Aorta (tissue), 5 donors: ENCODE data around the gene ZFAND3. TPM values are rescaled to one million over a fixed set of nuclear protein-coding genes. Genes with fewer than 3 reads are reported as not detected.

Experiments used
- ATAC-seq: fragments of 200-7000 bp; cut with Tn5 transposase; one replicate; pipeline ENCODE4 v1.9.1; 2022; ENCODE audit warnings: moderate library complexity; ENCODE audit not compliant: low FRiP score
- DNase-seq, 2 donors: peaks; one replicate each; pipeline ENCODE4 v3.0.0-alpha.2; 2020
- H3K27ac ChIP-seq, 2 donors: one replicate each; pipeline ENCODE4 v1.5.1; 2013; ENCODE audit warnings: low read length in 2 of 2, mild to moderate bottlenecking in 2 of 2, moderate library complexity in 2 of 2, control low read depth in 1 of 2, inconsistent platforms in 1 of 2, low read depth in 1 of 2
- H3K27me3 ChIP-seq, 2 donors: one replicate each; pipeline ENCODE4 v1.6.1; 2013; ENCODE audit warnings: control low read depth in 1 of 2, low read length in 1 of 2, mild to moderate bottlenecking in 1 of 2, moderate library complexity in 1 of 2; ENCODE audit not compliant: insufficient read depth in 2 of 2, control insufficient read depth in 1 of 2
- H3K36me3 ChIP-seq, 2 donors: one replicate each; pipeline ENCODE4 v1.6.1; 2013; ENCODE audit warnings: control low read depth in 1 of 2, low read length in 1 of 2, mild to moderate bottlenecking in 1 of 2; ENCODE audit not compliant: insufficient read depth in 2 of 2, control insufficient read depth in 1 of 2
- H3K4me1 ChIP-seq, 2 donors: one replicate each; pipeline ENCODE4 v1.6.1; 2013; ENCODE audit warnings: low read length in 2 of 2, control low read depth in 1 of 2, mild to moderate bottlenecking in 1 of 2, moderate library complexity in 1 of 2; ENCODE audit not compliant: insufficient read depth in 2 of 2, control insufficient read depth in 1 of 2
- H3K4me3 ChIP-seq, 2 donors: one replicate each; pipeline ENCODE4 v1.5.1; 2013; ENCODE audit warnings: low read length in 2 of 2, control low read depth in 1 of 2, mild to moderate bottlenecking in 1 of 2
- H3K9me3 ChIP-seq: one replicate; pipeline ENCODE4 v1.6.1; 2013; ENCODE audit warnings: mild to moderate bottlenecking, low read length; ENCODE audit not compliant: control insufficient read depth
- whole genome bisulfite sequencing, 2 donors: extraction: QIAGEN DNeasy Blood & Tissue Kit; methylation state at CpG; one replicate each; pipeline ENCODE4 v1.1.7; 2013; 5-methylcytosine and 5-hydroxymethylcytosine counted together
- intact Hi-C, 2 donors: fragments of 100-400 bp; cut with DNase I; formaldehyde crosslinking; loops; one replicate each; pipeline versions ENCODE4 v1.14.2 to v1.15.0; 2022
- polyA plus RNA-seq, 2 donors: library from polyadenylated mRNA; stranded (reverse); fragments of 200-250 nt; gene quantifications; one replicate each; pipeline ENCODE4 v1.2.3, GENCODE V29; 2013
- total RNA-seq, 2 donors: library from RNA; stranded (reverse); fragmentation: NEBNext Ultra II Directional; extraction: Animal tissue kit (Norgen Biotek cat#: 25700); gene quantifications; one replicate each; pipeline ENCODE4 v1.2.1, GENCODE V29; 2021
- donor health status: healthy with polysubstance abuse.
- donor health status: Bipolar disorder and iron deficiency.
- donor health status: DM: no; HTN: no; CAD: no.
- donor health status: DM: no; HTN: no; CAD: no.
- donor health status: DM: yes; HTN: yes; CAD: no.

ZFAND3 gene
- total and polyA plus RNA-seq, 4 donors = 29.6 to 86.0 (median 65.1) TPM

GRCh38 chr6:37862430-37862829 lies 42.9 kb downstream of the ZFAND3 start:
- WGBS, 2 donors = 80 to 82% methylated on average over 4 of the region's 4 CpGs
- DNase-seq (no peak), ATAC-seq (no peak)
- peaks cover 2 to 12% of the 10 kb centered on the region in 2 donors for H3K4me1 ChIP-seq
- H3K27me3 ChIP-seq = no peaks in the 10 kb centered on the region
- H3K27ac ChIP-seq = no peak overlapping the region
- H3K4me3 ChIP-seq = no peak overlapping the region
- no peaks in the 10 kb centered on the region for H3K9me3 ChIP-seq
- no peaks in the 10 kb centered on the region for H3K36me3 ChIP-seq
- intact Hi-C loops = no loop called here

- Histone ChIP-seq H3K4me3 (no peak overlapping the region), H3K36me3 (no peaks in the 10 kb centered on the region), H3K4me1 (peaks cover 2 to 12% of the 10 kb centered on the region in 2 donors), H3K9me3 (no peaks in the 10 kb centered on the region), H3K27me3 (no peaks in the 10 kb centered on the region), H3K27ac (no peak overlapping the region)
- ATAC-seq (no peak), DNase-seq (no peak)
- 53% methylated on average over 2 of the region's 2 CpGs for WGBS, 2 donors
- intact Hi-C loops = no loop called here
Observed at GRCh38 chr6:37862992-37863391, 43.5 kb downstream of the ZFAND3 start.

- H3K4me1 ChIP-seq = peaks cover 2 to 9% of the 10 kb centered on the region in 2 donors
- intact Hi-C loops = no loop called here
- no peaks in the 10 kb centered on the region for H3K9me3 ChIP-seq
- H3K27me3 ChIP-seq = no peaks in the 10 kb centered on the region
- H3K27ac ChIP-seq = no peak overlapping the region
- H3K4me3 ChIP-seq = no peak overlapping the region
- no peaks in the 10 kb centered on the region for H3K36me3 ChIP-seq
- DNase-seq (no peak), ATAC-seq (no peak)
Observed at GRCh38 chr6:37864250-37864649, 44.7 kb downstream of the ZFAND3 start.

GRCh38 chr6:37865504-37865903 lies 46.0 kb downstream of the ZFAND3 start:
- Histone ChIP-seq H3K27ac (no peak overlapping the region), H3K9me3 (no peaks in the 10 kb centered on the region), H3K4me3 (no peak overlapping the region), H3K36me3 (no peaks in the 10 kb centered on the region), H3K27me3 (no peaks in the 10 kb centered on the region), H3K4me1 (peaks cover 2 to 9% of the 10 kb centered on the region in 2 donors)
- WGBS, 2 donors = 89 to 96% methylated on average over 5 of the region's 5 CpGs
- intact Hi-C loops = no loop called here
- DNase-seq (no peak), ATAC-seq (no peak)

GRCh38 chr6:37866590-37867507 lies 47.3 kb downstream of the ZFAND3 start:
- Histone ChIP-seq H3K27ac (no peak overlapping the region), H3K36me3 (no peaks in the 10 kb centered on the region), H3K9me3 (no peaks in the 10 kb centered on the region), H3K27me3 (no peaks in the 10 kb centered on the region), H3K4me1 (peaks cover 2 to 9% of the 10 kb centered on the region in 2 donors), H3K4me3 (no peak overlapping the region)
- intact Hi-C loops = no loop called here
- no peak for ATAC-seq
- 75 to 76% methylated on average over 6 of the region's 6 CpGs for WGBS, 2 donors
- DNase-seq = no peak

GRCh38 chr6:37867756-37868446 lies 48.4 kb downstream of the ZFAND3 start:
- 40 to 43% methylated on average over 1 of the region's 1 CpG for WGBS, 2 donors
- DNase-seq = no peak
- Histone ChIP-seq H3K4me3 (no peak overlapping the region), H3K9me3 (no peaks in the 10 kb centered on the region), H3K27ac (no peak overlapping the region), H3K36me3 (no peaks in the 10 kb centered on the region), H3K4me1 (peaks cover 2 to 7% of the 10 kb centered on the region in 2 donors), H3K27me3 (no peaks in the 10 kb centered on the region)
- ATAC-seq = no peak
- intact Hi-C loops = no loop called here

- ATAC-seq = no peak
Observed at GRCh38 chr6:37868447-37868825, 48.9 kb downstream of the ZFAND3 start.

GRCh38 chr6:37871616-37872372 lies 52.3 kb downstream of the ZFAND3 start:
- H3K4me3 ChIP-seq = no peak overlapping the region
- no peaks in the 10 kb centered on the region for H3K36me3 ChIP-seq
- 97% methylated on average over 5 of the region's 5 CpGs for WGBS, 2 donors
- no peak for ATAC-seq
- intact Hi-C loops = no loop called here
- no peak overlapping the region for H3K27ac ChIP-seq
- H3K4me1 ChIP-seq = peaks cover 2 to 3% of the 10 kb centered on the region in 2 donors
- H3K27me3 ChIP-seq = no peaks in the 10 kb centered on the region
- no peak for DNase-seq
- no peaks in the 10 kb centered on the region for H3K9me3 ChIP-seq

More at GRCh38 chr6:37868447-37868825, 48.9 kb downstream of the ZFAND3 start:
- no peaks in the 10 kb centered on the region for H3K27me3 ChIP-seq
- intact Hi-C loops = no loop called here
- H3K4me3 ChIP-seq = no peak overlapping the region
- no peaks in the 10 kb centered on the region for H3K36me3 ChIP-seq
- DNase-seq = no peak
- no peaks in the 10 kb centered on the region for H3K9me3 ChIP-seq
- WGBS, 2 donors = 43 to 44% methylated on average over 4 of the region's 4 CpGs
- peaks cover 2 to 7% of the 10 kb centered on the region in 2 donors for H3K4me1 ChIP-seq
- H3K27ac ChIP-seq = no peak overlapping the region
